Stimulated activated CD4-positive, alpha-beta T cell treated with anti-CD3 and anti-CD28 coated beads, Interleukin-15, amount 100 ng/mL, for 24 hours (primary cell): Measurements from ENCODE around the gene KIRREL3.
"Not testable (repeated sequence)": the region's sequence is repeated elsewhere in the genome, so short reads cannot be mapped to it uniquely, and the experiment has no call there.

ENCODE experiments used
- DNase-seq: peaks from one replicate; pipeline ENCODE4 v3.0.0-alpha.2; 2020

Gene KIRREL3

GRCh38 chr11:126996036-126996804 lies 4.3 kb downstream of the KIRREL3 start:
- DNase-seq, result no peak

DNA sequence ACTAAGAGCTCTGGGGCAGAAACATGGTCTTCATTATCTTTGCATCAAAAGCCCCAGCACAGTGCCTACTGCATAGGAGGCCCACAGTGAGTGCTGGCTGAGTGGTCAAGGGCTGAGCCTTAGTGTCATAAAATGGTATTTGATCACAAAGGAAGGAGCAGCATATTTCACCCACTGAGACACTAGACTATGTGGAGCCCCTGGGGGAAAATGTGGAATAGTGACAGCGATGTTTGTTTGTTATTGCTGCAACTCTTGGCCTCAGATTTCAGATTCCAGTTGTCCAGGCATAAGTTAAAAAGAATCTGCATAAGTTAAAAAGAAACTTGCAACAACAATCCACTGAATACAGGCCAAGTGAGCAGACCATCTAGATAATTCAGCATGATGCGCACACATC lies 7.0 kb downstream of the KIRREL3 start:
- DNase-seq, result no peak

- no peak for DNase-seq
These were observed 7.8 kb downstream of the KIRREL3 start for GRCh38 chr11:126992804-126993111.

DNA sequence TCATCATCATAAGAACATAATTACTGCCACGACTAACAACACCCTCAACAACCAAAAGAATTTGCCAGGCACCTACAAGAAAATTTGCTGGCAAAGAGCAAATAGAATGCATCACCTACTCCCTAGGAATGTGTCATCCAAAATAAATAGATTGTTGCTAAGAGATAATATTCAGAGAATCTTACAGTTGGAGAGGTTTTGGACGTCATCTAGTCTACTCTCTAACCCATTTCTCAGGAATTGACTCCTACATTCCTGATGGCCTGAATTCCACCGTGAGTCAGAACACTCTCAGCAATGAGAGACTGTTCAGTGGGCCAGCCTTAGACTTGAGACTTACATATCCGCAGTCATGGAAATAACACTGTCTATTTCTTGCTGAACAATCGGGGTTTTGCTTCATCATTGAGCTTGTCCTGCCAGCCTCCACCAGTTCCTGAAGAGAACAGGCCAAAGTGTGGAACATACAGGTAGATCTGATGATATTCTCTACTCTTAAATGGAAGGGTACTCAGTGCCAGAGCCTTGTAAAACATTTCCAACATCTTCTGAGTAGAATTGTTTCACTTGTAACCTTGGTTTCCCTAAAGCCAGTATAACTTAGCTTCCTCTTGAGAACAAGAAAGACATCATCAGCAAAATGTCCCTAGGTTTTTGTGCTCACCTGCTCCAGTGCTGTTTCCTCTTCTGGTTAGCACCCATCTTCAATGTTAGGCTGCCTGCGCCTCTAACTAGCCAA lies 8.3 kb downstream of the KIRREL3 start:
- DNase-seq, result no peak

- DNase-seq, result no peak
These were observed 9.0 kb downstream of the KIRREL3 start for GRCh38 chr11:126991596-126991995.

GRCh38 chr11:126990716-126991480 lies 9.7 kb downstream of the KIRREL3 start:
- no peak for DNase-seq

- DNase-seq, result peak; percentile 69
These were observed 10.4 kb downstream of the KIRREL3 start for GRCh38 chr11:126989942-126990715.

DNA sequence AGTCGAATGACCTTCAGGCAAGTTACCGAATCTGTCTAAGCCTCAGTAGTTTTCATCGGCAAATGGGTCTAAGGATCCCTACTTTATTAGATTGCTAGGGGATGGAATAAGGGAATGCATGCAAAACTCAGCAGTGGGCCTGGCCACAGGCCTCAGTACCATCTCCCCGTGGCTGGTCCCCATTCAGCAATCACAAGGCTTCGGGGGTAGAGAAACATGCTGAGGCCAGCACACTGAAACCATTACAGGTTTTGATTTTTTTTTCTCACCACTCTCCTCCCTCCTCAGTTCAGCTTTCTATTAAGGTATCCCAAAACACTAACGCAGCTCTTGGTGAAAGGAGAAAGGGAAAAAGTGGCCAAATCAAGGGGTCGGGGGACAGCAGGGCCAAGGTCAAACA lies 11.9 kb downstream of the KIRREL3 start:
- no peak for DNase-seq

- no peak for DNase-seq
These were observed 18.9 kb downstream of the KIRREL3 start for GRCh38 chr11:126981635-126982034.

DNA sequence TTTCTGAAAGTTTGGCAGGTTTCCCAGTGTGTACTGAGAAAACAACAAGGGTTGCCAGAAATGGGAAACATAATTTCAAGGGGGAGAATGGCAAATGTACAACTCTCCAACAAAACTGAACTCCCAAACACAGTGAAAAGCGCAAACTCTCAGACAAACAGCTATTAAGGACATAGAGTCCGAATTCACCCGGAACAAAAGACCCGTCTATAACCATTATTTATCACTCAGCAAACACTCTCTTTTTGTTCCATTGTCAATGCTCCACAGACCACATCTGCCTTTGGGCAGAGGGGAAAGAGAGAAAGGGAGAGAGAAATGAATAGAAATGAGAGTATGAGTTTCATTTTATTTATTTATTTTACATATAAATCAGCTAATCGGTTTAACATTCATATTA lies 21.7 kb downstream of the KIRREL3 start:
- DNase-seq, result no peak

DNA sequence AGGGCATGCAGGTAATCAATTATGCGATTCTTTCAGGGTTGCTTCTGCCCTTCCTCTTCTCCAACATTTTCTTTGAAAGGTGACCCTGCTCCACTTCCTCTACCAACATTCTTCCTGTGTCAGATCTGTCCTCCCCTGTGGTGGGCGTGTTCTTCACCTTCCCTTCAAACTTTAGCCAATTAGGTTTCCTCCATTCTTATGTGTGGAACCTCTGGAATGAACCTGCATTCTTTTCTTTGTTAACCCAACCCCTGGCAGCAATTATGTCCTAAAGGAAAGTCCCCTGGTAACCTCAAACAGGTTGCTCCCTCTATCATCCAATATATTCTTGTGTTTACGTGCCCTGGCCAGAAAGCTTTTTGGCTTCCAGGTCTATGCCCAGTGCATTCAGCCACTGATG lies 22.4 kb downstream of the KIRREL3 start:
- no peak for DNase-seq

GRCh38 chr11:126973051-126973450 lies 27.5 kb downstream of the KIRREL3 start:
- no peak for DNase-seq

DNA sequence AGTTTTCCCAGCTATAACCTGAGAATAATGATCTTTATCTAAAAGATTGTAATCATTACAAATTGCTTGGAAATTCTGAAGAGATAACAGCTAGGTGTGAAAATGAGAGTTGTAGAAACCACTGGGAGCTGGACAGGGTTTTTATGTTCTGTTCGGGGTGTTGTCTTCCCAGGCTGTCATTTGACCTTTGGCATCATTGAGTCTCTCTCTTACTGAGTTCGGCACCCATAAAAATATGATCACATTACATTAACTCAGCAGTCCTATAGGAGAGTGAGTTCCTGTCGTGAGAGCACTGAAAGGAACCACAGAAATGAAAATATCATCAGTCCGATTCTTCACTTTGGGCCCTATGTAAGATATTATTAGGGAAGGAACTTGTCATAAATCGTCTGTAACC lies 29.3 kb downstream of the KIRREL3 start:
- DNase-seq, result no peak

GRCh38 chr11:126969865-126970479 lies 30.6 kb downstream of the KIRREL3 start:
- DNase-seq, result no peak

DNA sequence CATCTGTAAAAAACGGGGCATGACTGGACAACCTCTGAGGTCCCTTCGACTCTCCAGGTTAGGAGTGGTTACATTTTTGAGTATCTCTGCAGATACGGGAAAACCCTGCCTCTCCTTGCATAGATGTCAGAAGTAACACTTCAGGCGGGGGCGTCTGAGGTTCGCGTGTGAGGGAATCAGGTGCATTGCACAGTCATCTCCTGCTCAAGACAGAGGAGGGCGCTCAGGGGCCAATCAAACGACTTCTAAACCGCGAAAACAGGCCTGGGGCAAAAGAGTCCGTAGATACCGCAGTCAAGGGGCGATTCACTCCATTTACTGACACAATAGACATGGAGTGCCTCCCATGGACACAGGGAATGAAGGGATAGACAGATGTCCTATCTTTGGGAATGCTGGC lies 31.7 kb downstream of the KIRREL3 start:
- DNase-seq, result peak; percentile 6

DNA sequence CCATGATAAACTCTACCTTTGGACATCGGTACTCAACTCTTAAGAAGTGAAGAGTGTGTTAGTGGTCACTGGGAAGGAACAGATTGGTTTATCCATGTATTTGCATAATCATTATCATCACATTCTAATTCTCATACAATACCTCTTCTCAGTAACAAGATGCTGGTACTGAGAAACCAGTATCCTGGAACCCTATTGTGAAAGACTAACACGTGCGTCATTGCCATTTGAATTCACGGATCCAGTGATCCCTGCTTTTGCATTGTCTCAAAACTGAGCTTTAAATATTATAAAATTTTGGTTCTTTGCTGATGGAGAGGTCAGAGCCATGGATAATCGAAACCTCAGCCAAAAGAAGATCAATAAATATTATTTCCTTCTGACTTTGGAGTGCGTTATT lies 35.2 kb downstream of the KIRREL3 start:
- no peak for DNase-seq

DNA sequence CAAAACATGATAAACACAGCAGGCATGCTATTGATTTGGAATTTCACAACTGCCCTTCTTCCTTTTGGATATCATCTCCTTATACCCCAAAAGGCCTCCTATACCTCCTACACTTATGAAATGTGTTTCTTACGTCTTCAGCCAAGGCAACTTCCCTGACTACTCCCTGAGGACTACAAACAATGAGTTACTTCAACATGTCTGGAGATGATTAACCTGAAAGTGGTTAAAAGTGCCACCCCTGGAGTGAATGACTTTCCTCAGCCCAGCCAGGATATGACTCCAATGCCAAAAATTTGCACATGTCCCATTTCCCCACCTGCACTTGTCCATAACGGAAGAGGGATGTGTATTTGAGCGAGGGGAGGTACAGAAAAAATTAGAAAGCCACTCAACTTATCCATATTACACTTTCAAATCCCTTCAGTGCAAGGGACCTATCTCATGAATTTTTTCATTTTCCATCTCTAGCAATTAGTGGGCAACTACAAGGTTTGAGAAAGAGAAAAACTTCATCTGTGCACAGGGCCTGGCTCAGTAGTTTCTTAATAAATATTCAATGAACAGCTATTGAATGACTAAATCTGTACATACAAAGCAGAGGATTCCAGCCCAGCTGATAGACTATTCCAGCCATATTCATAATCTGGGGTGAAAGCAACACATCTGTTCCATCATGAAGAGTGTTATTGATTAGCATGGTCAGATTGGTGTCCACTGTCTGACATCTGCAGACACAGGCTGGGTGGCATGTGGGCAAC lies 36.8 kb downstream of the KIRREL3 start:
- DNase-seq, result no peak

GRCh38 chr11:126963115-126963514 lies 37.5 kb downstream of the KIRREL3 start:
- DNase-seq, result no peak

GRCh38 chr11:126959700-126960099 lies 40.9 kb downstream of the KIRREL3 start:
- no peak for DNase-seq

- no peak for DNase-seq
These were observed 43.9 kb downstream of the KIRREL3 start for GRCh38 chr11:126956635-126957034.

- DNase-seq, result not testable (repeated sequence)
These were observed 48.0 kb downstream of the KIRREL3 start for GRCh38 chr11:126952533-126952932.

DNA sequence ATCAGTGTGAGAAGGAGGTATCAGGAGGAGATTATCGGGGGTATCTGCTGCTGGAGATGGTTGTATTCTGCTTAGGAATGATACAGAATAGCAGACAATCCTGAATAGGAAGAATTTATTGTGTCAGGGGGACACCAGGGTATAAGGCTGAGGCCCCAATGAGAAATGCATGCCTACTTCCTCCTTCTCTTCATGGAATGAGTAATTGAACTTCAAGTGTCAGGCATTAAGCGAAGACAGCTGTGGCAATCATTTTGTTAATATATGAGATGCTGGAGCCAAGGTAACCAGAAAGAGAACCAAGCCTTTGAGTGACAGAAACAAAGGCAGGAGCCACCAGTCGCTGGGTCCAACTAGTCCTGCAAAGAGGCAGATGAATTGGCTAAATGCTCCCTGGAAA lies 49.1 kb downstream of the KIRREL3 start:
- DNase-seq, result no peak
